Activated CD4-positive, alpha-beta T cell treated with anti-CD3 and anti-CD28 coated beads, Interleukin-2, amount 50 U/mL, for 4 hours (primary cell): ENCODE data around the gene PDF.
"Not testable (repeated sequence)": the region's sequence is repeated elsewhere in the genome, so short reads cannot be mapped to it uniquely, and the experiment has no call there.

Source experiments
- DNase-seq, 2 experiments: peaks; one replicate each; pipeline ENCODE4 v3.0.0-alpha.2; 2020

The PDF gene

DNA sequence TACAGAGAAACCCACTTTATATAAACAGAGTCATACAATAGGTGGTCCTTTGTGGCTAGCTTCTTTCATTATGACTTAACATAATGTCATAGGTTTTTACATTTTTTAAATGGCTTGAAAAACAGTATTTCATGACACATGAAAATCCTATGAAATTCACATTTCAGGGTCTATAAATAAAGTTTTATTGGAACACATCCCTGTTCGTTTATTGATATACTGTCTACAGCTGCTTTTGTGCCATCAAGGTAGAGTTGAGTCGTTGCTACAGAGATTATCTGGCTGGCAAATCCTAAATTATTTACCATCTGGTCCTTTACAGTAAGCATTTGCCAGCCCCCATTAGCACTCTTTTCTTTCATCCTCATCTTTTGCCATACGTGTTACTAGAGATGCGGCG lies 16.9 kb downstream of the PDF start:
- DNase-seq: no peak

DNA sequence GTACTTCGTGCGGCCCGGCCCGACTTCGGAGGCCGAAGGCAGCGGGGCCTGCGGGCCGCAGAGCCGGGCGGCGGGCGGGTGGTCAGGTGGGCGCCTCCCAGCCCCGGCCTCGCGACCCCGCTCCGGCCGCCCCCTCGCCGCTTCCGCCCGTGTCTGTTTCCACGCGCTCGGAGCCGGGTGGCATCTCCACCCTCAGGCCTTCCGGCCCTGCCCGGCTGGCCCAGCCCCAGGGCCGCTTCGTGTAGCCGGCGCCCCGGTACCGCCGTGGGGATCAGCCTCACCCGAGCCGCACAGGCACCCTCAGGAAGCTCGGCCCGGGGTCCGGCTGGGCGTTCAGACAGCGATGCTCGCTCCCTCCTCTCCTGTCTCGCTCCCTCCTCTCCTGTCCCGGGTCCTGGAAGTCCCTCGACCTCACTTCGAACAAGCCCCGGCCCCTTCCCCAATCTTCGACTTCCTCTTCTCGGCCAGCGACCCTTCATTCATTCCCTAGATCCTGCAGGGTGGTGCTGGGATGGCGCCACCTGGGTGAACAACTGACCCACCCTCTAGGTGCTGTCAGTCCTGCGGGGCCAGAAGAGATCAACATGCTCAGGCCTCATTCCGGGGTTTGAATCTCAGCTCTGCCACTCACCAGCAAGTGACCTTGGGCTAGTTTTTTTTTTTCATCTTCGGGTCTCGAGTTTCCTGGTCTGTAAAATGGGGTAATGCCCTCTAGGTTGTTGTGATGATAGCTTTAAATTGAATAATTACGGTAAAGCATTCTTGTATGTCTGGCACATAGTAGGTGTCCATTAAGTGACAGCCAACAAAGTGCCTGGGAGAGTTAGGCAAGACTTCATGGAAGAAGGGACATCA lies 18.6 kb downstream of the PDF start:
- peak; percentile 20 to 26 for DNase-seq

DNA sequence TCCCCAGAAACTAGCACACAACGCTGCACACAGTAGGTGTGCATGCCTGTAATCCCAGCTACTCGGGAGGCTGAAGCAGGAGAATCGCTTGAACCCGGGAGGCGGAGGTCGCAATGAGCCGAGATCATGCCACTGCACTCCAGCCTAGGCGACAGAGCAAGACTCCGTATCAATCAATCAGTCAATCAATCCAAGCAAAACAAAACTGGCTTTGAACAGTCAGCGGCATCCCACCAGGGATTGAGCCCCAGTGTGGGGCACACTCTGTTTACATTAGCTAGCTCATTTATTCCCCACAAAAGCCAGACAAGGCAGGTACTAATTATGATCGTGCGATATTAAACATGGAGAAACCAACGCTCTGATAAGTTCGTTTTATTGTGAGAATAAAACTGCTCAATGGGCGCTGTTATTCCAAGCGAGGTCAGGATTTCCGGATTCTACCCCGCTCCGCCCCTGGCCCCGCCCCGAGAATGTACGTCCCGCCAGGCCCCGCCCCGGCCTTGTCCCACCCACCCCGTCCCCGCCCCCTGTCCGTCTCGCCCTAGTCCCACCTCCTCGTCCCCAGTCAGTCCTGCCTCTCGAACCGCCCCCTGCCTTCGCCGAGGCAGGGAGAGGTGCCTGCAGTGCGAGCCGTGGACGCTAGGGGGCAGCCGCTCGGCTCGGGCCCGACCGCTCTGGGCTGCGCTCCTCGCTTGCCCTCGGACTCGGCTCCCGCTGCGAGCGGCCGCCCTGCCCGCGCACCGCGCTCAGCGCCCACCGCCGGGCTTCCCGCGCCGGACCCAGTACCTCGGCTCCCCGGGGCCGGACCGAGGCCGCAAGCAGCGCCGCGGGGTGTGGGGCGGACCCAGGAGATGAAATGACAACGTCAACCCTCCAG lies 19.5 kb downstream of the PDF start, which contains the start of gene VPS4A:
TSS of gene VPS4A (plus strand) at position 698 of the 880 bp plus-strand sequence. CDS start at position 860, 162 bp downstream.
- DNase-seq: peak; percentile 96

DNA sequence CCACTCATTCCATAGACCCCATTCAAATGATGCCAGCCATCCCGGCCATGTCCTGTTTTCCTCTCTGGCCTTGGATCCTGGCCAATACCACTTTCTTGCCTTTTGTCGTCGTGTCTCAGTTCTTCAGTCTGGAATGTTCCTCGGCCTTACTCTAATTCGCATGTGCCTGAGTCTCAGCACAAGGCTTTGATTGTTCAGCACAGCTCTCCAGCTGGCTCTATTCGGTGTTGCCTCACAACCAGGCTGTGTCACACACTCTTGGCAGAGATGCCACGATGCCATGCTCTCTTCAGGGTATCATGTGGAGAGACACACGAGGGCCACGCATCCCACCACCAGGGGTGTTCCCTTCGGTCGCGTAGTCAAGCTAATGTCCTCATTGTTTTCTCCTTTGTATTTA lies 21.1 kb downstream of the PDF start:
- DNase-seq: no peak

DNA sequence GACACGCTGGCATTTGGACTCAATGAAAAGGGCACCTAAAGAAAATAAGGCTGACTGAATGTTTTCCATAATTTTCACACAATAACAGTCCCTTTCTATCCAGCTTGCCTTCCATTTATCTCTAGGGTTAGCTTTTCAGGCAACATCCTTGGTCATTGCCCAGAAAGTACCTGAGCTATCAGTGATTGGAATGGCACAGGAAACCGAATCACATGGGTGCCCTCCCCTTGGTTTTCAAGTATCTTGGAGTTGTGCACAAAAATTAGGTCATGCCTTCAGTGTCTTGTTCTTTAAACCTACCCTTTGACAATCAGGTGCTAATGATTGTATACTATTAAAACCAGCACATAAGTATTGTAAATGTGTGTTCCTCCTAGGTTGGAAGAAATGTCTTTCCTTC lies 22.5 kb downstream of the PDF start:
- no peak for DNase-seq

DNA sequence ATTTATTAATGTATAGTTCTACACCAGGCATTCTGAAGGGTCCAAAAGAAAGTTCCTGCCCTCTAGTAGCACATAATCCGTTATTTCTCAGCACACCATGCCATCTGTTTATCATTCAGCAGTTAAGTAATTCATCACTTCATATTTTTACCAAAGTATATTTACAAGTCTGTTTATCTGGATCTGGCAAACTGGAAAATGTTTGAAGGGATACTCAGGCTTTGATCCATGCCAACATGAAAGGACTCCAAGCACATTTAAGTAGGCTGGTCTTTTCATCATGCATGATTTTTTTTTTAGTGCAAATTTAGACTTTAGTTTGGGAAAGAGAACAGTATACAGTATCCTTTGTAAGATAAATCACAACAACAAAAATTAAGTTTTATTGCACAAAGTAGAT lies 23.3 kb downstream of the PDF start:
- no peak for DNase-seq

DNA sequence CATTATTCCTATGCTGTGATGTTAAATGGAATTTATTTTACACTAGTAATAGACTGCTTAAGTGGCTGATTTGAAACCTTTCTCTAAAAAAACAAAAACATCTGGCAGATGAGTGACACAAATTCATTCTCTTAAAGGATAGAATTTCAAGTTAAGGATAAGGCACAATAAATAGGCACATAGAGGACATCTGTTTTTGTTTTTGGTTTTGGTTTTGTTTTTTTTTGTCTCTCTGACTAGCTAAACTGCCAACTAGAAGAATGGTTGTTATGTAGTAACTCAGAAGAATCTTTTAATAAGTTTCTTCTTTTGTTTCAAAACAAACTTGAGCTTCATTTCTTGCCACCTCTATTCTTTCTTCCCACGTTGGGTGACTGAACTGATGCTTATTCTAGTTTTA lies 24.4 kb downstream of the PDF start:
- DNase-seq: no peak

DNA sequence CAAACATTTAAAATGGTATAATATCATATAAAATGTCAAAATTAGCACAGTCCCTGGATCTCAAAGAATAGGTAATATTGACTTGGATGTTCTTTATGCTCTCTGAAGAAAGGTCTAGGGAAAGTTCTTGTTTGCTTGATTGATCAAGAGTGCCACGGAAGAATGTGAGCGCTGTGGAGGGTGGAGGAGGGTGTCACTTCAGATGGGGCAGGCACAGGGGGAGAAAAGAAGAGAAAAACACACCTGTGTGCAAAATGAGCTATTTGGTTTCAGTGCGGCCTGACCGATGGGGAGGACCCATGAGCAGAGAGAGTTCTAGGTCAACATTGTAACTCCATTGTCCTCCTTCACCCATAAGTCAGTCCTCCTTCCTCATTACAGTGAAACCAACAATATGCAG lies 28.1 kb downstream of the PDF start:
- no peak for DNase-seq

DNA sequence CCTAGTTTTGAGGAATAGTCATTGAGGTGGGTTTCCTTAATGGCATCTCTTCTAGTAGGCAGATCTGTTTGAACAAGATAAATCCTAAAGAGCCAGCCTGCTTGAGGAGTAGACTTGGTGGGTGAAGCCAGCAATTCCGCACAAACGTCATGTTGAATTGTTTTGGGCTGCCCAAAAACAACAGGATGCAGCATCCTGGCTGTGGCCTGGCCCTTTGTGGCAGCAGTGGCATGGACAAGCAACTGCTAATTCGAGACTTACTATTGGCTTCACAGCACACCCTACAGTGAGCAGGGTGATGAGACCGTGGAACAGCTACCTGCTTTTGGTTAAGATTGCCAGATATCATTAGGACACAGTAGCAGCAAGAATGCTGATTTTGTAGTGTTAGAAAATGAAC lies 28.5 kb downstream of the PDF start:
- no peak for DNase-seq

DNA sequence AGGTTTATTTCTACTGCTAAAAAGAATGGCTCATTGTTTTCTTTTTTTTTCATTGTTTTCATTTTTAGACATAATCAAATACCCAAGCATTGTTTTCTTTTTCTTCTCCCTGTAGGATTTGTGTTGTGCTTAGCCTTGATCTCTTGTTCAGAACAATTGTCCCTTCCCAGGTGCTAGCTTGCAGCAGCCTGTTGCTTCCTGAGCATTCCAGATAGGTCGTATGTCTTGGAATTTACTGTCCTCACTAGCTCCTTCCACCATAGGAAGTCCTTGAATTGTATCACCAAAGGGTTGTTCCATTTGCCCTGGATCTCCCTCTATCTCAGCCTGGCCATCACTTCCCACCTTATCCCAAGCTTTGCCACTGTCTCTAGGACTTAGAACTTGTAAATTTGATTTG lies 29.2 kb downstream of the PDF start:
- DNase-seq: no peak

DNA sequence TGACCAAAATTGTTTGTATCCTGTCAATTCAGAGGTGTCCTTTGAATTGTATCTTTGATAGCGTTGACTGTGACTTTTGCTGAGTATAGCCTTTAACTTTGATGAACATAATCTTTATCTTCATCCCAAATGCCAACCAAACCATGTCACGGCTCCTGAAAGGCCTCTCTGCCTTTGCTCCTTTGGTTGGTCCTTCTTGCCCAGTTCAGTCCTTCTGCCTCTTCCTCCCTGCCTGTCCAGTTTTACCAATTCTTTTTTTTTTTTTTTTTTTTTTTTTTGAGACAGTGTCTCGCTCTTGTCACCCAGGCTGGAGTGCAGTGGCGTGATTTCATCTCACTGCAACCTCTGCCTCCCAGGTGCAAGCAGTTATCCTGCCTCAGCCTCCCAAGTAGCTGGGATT lies 32.1 kb downstream of the PDF start:
- no peak for DNase-seq

DNA sequence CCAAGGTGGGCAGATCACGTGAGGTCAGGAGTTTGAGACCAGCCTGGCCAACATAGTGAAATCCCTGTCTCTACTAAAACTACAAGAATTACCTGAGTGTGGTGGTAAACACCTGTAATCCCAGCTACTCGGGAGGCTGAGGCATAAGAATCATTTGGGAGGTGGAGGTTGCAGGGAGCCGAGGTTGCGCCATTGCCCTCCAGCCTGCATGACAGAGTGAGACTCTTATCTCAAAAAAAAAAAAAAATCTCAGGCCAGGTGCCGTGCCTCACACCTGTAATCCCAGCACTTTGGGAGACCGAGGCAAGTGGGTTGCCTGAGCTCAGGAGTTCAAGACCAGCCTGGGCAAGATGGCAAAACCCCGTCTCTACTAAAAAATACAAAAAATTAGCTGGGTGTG lies 33.6 kb downstream of the PDF start:
- not testable (repeated sequence) for DNase-seq

DNA sequence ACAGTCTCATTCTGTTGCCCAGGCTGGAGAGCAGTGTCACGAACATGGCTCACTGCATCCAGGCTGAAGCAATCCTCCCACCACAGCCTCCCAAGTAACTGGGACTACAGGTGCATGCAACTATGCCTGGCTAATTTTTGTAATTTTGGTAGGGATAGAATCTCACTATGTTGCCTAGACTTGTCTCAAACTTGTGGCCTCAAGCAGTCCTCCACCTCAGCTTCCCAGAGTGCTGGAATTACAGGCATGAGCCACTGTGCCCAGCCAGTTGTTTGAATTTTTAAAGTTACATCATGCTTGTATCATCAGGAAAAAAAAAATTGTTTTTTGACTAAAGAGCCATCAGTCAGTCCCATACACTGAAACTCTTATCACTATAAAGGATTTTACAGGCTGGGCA lies 36.3 kb downstream of the PDF start:
- no peak for DNase-seq

DNA sequence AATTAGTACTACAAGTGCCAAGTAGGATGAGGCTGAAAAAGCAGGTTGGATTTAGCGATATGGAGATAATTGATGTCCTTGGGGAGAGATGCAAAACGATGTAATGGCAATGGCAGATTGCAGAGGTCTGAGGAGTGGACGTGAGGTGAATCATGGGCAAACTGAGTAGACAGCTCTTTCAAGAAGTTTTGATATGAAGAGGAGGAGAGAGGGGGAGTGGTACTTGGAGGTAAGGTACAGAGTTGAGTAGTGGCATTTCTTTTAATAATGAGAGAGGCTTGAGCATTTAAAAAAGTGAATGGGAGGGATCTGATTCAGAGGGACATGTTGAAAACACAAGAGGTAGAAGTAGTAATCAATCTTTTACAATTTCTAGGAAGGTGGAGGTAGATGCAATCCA lies 37.0 kb downstream of the PDF start:
- DNase-seq: no peak

DNA sequence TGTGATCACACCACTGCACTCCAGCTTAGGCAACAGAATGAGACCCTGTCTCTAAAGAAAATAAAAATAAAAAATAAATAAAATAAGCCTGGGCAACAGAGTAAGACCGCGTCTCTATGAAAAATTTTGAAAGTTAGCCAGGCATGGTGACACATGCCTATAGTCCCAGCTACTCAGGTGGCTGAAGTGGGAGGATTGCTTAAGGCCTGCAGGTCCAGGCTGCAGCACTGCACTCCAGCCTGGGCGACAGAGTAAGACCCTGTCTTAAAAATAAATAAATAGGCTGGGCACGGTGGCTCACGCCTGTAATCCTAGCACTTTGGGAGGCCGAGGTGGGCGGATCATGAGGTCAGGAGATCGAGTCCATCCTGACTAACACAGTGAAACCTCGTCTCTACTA lies 38.7 kb downstream of the PDF start:
- DNase-seq: not testable (repeated sequence)

DNA sequence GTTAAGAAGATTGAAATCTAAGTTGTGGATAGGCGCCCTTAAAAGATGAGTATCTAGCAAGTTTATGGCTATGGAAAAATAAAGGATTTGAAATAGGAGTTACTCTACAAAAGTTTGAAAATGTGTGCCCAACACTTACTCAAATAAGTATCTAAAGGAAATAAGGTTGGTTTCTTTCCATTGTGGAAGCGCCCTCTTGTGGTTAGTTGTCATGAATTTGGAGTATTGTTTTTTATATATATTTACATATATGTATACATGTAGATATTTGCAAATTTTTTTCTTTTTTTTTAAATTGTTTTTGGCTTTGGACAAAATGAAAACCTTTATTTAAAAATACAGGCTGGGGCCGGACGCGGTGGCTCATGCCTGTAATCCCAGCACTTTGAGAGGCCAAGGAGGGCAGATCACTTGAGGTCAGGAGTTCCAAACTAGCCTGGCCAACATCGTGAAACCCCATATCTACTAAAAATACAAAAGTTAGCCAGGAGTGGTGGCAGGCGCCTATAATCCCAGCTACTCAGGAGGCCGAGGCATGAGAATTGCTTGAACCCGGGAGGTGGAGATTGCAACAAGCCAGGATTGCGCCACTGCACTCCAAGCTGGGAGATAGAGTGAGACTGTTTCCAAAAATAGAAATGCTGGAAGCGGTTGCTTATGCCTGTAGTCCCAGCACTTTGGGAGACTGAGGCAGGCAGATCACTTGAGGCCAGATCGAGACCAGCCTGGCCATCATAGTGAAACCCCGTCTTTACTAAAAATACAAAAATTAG lies 43.3 kb downstream of the PDF start:
- peak; percentile 14 to 21 for DNase-seq

DNA sequence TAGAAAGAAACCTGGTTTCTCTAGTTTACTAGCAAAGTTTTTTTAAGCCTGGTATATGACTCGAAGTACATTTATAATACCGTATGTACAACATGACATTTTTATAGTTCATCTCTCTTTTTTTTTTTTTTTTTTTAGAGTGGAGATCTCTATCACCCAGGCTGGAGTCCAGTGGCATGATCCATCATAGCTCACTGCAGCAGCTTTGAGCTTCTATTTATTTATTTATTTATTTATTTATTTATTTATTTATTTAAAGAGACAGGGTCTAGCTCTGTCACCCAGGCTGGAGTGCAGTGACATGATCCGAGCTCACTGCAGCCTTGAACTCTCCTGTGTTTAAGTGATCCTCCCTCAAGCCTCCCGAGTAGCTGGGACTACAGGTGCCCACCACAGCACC lies 45.1 kb downstream of the PDF start:
- no peak for DNase-seq

DNA sequence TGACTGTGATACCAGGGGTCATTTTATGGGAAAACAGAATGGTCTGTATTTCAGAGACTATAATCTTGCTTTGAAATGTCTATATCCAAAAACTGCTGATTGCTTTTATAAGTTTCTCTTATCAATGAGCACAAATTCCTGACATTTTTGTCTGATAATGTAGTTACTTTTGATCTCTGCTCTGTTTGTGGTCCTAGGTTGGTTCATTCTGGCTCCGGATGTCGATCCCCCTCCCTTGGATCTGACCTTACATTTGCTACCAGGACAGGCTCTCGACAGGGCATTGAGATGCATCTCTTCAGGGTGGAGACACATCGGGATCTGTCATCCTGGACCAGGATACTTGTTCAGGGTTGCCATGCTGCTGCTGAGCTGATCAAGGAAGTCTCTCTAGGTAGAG lies 46.5 kb downstream of the PDF start:
- DNase-seq: no peak

DNA sequence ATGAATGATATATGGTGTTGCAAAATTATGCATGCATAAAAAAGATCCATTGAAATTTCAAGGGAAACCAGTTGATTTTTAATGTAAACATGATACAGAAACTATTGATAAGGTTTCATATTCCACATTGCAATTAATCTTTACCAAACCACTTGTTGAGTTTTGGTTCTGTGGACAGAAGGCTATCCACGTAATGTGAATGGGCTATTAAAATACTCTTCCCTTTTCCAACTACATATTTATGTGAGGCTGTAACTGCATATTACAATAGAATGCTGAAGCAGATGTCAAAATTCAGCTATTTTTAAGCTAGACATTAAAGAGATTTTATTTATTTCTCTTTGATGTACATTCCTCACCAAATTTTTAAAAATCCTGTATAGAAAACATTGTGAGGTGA lies 53.0 kb downstream of the PDF start:
- no peak for DNase-seq
